Smooth muscle cell (in vitro differentiated cells): ENCODE measurements around the gene EID3. TPM values are rescaled to one million over a fixed set of nuclear protein-coding genes. Genes with fewer than 3 reads are reported as not detected.

Experiments
- DNase-seq: peaks from one replicate; lab custom pipeline; 2025; ENCODE audit not compliant: unreplicated experiment; lab: John Stamatoyannopoulos, UW
- H2AFZ ChIP-seq: fragments of 200-600 bp; sonication (generic); 2 replicates; pipeline ENCODE4 v1.6.0; 2016; ENCODE audit warnings: antibody characterized with exemption, low read depth, mild to moderate bottlenecking
- H3F3A ChIP-seq: fragments of 200-600 bp; sonication (generic); 2 replicates; pipeline ENCODE4 v1.6.0; 2017; ENCODE audit warnings: antibody characterized with exemption, low read depth
- H3K27ac ChIP-seq: fragments of 200-600 bp; sonication (generic); 2 replicates; pipeline ENCODE4 v1.5.1; 2016; ENCODE audit warnings: low read depth, mild to moderate bottlenecking
- H3K27me3 ChIP-seq: fragments of 200-600 bp; sonication (generic); 2 replicates; pipeline ENCODE4 v1.6.1; 2016; ENCODE audit warnings: low read depth, mild to moderate bottlenecking
- H3K36me3 ChIP-seq: fragments of 200-600 bp; sonication (generic); 2 replicates; pipeline ENCODE4 v1.5.1; 2016; ENCODE audit warnings: low read depth
- H3K4me1 ChIP-seq: fragments of 200-600 bp; sonication (generic); 2 replicates; pipeline ENCODE4 v1.5.1; 2016; ENCODE audit warnings: low read depth
- H3K4me2 ChIP-seq: fragments of 200-600 bp; sonication (generic); 2 replicates; pipeline ENCODE4 v1.6.0; 2016; ENCODE audit warnings: mild to moderate bottlenecking
- H3K4me3 ChIP-seq: fragments of 200-600 bp; sonication (generic); 2 replicates; pipeline ENCODE4 v1.5.1; 2016; ENCODE audit warnings: mild to moderate bottlenecking
- H3K79me2 ChIP-seq: fragments of 200-600 bp; sonication (generic); 2 replicates; pipeline ENCODE4 v1.6.0; 2016; ENCODE audit warnings: low read depth, mild to moderate bottlenecking
- H3K9ac ChIP-seq: fragments of 200-600 bp; sonication (generic); 2 replicates; pipeline ENCODE4 v1.6.0; 2016; ENCODE audit warnings: low read depth
- H3K9me3 ChIP-seq: fragments of 200-600 bp; sonication (generic); replicated peaks from 2 replicates; pipeline ENCODE4 v1.5.1; 2016; ENCODE audit warnings: low read depth
- H4K20me1 ChIP-seq: fragments of 200-600 bp; sonication (generic); 2 replicates; pipeline ENCODE4 v1.6.0; 2016; ENCODE audit warnings: low read depth
- CTCF ChIP-seq: fragments of 200-600 bp; sonication (generic); IDR thresholded peaks from 2 replicates; pipeline ENCODE4 v1.5.1; 2017; ENCODE audit warnings: borderline replicate concordance, mild to moderate bottlenecking, antibody characterized with exemption; ENCODE audit not compliant: insufficient read depth, poor library complexity, severe bottlenecking
- WGBS: methylation state at CpG from one replicate; pipeline ENCODE4 v1.1.7; 2016; ENCODE audit warnings: low lambda C conversion rate; 5-methylcytosine and 5-hydroxymethylcytosine counted together
- polyA plus RNA-seq: library from polyadenylated mRNA; unstranded; fragments of >200 nt; fragmentation: Nextera tagmentation; extraction: Ambion mirVana; gene quantifications from 2 replicates; pipeline ENCODE4 v1.2.1, GENCODE V29; 2016
- total RNA-seq: library from RNA; depleted of rRNA; stranded (reverse); fragments of >200 nt; gene quantifications from 2 replicates; pipeline ENCODE4 v1.2.3, GENCODE V29; 2014

Gene EID3
- total and polyA plus RNA-seq, 2 experiments from 2014 or later = 1.5 to 4.0 TPM

GRCh38 chr12:104312654-104313053 lies 9.1 kb downstream of the EID3 start:
- Histone ChIP-seq H3K27ac (no peak overlapping the region), H3K36me3 (peaks cover 26% of the 10 kb centered on the region)
- WGBS = 94% methylated on average over 1 of the region's 1 CpG

GRCh38 chr12:104313568-104314241 lies 10.2 kb downstream of the EID3 start:
- no peak overlapping the region for H2AFZ ChIP-seq
- H3K4me2 ChIP-seq = no peak overlapping the region
- no peaks in the 10 kb centered on the region for H3F3A ChIP-seq
- no peaks in the 10 kb centered on the region for H3K4me1 ChIP-seq
- no peak for TF ChIP-seq CTCF
- no peaks in the 10 kb centered on the region for H3K27me3 ChIP-seq
- no peak for DNase-seq
- H3K36me3 ChIP-seq = peaks cover 26% of the 10 kb centered on the region
- no peaks in the 10 kb centered on the region for H3K9me3 ChIP-seq
- H3K27ac ChIP-seq = no peak overlapping the region
- H3K4me3 ChIP-seq = no peak overlapping the region
- H3K9ac ChIP-seq = no peak overlapping the region
- 74% methylated on average over 4 of the region's 4 CpGs for WGBS
- H3K79me2 ChIP-seq = peaks cover 22% of the 10 kb centered on the region
- H4K20me1 ChIP-seq = peaks cover 40% of the 10 kb centered on the region

More at GRCh38 chr12:104312654-104313053, 9.1 kb downstream of the EID3 start:
- H2AFZ ChIP-seq = no peak overlapping the region
- TF ChIP-seq CTCF = no peak
- no peak overlapping the region for H3K4me3 ChIP-seq
- no peak overlapping the region for H3K9ac ChIP-seq
- DNase-seq = no peak
- peaks cover 46% of the 10 kb centered on the region for H4K20me1 ChIP-seq
- no peak overlapping the region for H3K4me2 ChIP-seq
- H3K9me3 ChIP-seq = no peaks in the 10 kb centered on the region
- peaks cover 33% of the 10 kb centered on the region for H3K79me2 ChIP-seq
- no peaks in the 10 kb centered on the region for H3F3A ChIP-seq
- no peaks in the 10 kb centered on the region for H3K4me1 ChIP-seq
- no peaks in the 10 kb centered on the region for H3K27me3 ChIP-seq

GRCh38 chr12:104314242-104314614 lies 10.7 kb downstream of the EID3 start:
- H3K79me2 ChIP-seq = peaks cover 19% of the 10 kb centered on the region
- no peak for TF ChIP-seq CTCF
- no peak overlapping the region for H3K9ac ChIP-seq
- no peak overlapping the region for H3K27ac ChIP-seq
- no peak overlapping the region for H3K4me3 ChIP-seq
- peaks cover 28% of the 10 kb centered on the region for H3K36me3 ChIP-seq
- WGBS = 100% methylated on average over 1 of the region's 1 CpG
- peaks cover 36% of the 10 kb centered on the region for H4K20me1 ChIP-seq
- DNase-seq = no peak
- H3K27me3 ChIP-seq = no peaks in the 10 kb centered on the region
- no peaks in the 10 kb centered on the region for H3K9me3 ChIP-seq
- no peaks in the 10 kb centered on the region for H3F3A ChIP-seq
- no peak overlapping the region for H3K4me2 ChIP-seq
- no peak overlapping the region for H2AFZ ChIP-seq
- no peaks in the 10 kb centered on the region for H3K4me1 ChIP-seq
